B cell (primary cell): ENCODE data around the gene PAFAH2.

Source experiments
- CTCF ChIP-seq: fragments of 200-600 bp; IDR thresholded peaks from one replicate; pipeline ENCODE4 v1.8.0; 2022; ENCODE audit warnings: antibody characterized with exemption, mild to moderate bottlenecking
- EZH2 ChIP-seq: IDR thresholded peaks from 2 replicates; pipeline ENCODE4 v1.6.1; 2012; ENCODE audit warnings: borderline replicate concordance, low read depth, mild to moderate bottlenecking, moderate library complexity, low read length; ENCODE audit not compliant: insufficient read depth, poor library complexity, severe bottlenecking

GRCh38 chr1:26046246-26047095 is 48.6 kb upstream of the PAFAH2 start:
- TF ChIP-seq EZH2 (no peak), CTCF (no peak)
